ENCODE results near the gene NFIA.

- TF ChIP-seq POLR2AphosphoS5 (IDR thresholded peaks at IDR 0.05; ENCODE audit: borderline replicate concordance, low read depth, low read length) (no peak), EZH2 (IDR thresholded peaks at IDR 0.05) (no peak)
Observed at GRCh38 chr1:61056196-61056572, 26.2 kb upstream of the NFIA start.
